Measurements from ENCODE around the gene SOX18. TPM values are rescaled to one million over a fixed set of nuclear protein-coding genes. Genes with fewer than 3 reads are reported as not detected.
A peak's percentile ranks its signal among the peaks of the same experiment; 100 is the strongest.
"Not testable (repeated sequence)": the region's sequence is repeated elsewhere in the genome, so short reads cannot be mapped to it uniquely, and the experiment has no call there.

SOX18 gene
- 1.0 and 1.1 TPM in 2 replicates for total RNA-seq

GRCh38 chr20:64049060-64049877 lies at the start of gene SOX18:
Gene SOX18, minus strand, starts transcription at chr20:64049639. Its CDS starts 123 bp downstream, at chr20:64049516.
- DNase-seq (ENCODE audit: low spot score) = no peak
- peaks cover 28% of the 10 kb centered on the region for H3K27me3 Mint-ChIP-seq (ENCODE audit: low read depth)
- no peak within 1 kb of the TSS for H3K27ac Mint-ChIP-seq
- intact Hi-C loops (cut with micrococcal nuclease) = no loop called here
- no peaks in the 10 kb centered on the region for H3K36me3 Mint-ChIP-seq (ENCODE audit: low read depth)
- H3K4me3 Mint-ChIP-seq (ENCODE audit: low read depth) = peak within 1 kb of the TSS; percentile 33
- no peaks in the 10 kb centered on the region for H3K9me3 Mint-ChIP-seq
- H3K4me1 Mint-ChIP-seq (ENCODE audit: low read depth) = no peaks in the 10 kb centered on the region

GRCh38 chr20:64098471-64099013 lies 49.1 kb upstream of the SOX18 start:
- Mint-ChIP-seq H3K4me3 (ENCODE audit: low read depth) (no peak overlapping the region), H3K4me1 (ENCODE audit: low read depth) (peaks cover 2% of the 10 kb centered on the region), H3K27ac (no peak overlapping the region), H3K27me3 (ENCODE audit: low read depth) (peaks cover 17% of the 10 kb centered on the region), H3K9me3 (peaks cover 5% of the 10 kb centered on the region), H3K36me3 (ENCODE audit: low read depth) (no peaks in the 10 kb centered on the region)
- intact Hi-C loops (cut with micrococcal nuclease) = no loop called here
- DNase-seq (ENCODE audit: low spot score) = no peak

GRCh38 chr20:64096535-64096934 lies 47.1 kb upstream of the SOX18 start:
- peaks cover 8% of the 10 kb centered on the region for H3K27me3 Mint-ChIP-seq (ENCODE audit: low read depth)
- H3K36me3 Mint-ChIP-seq (ENCODE audit: low read depth) = no peaks in the 10 kb centered on the region
- no peak overlapping the region for H3K27ac Mint-ChIP-seq

GRCh38 chr20:64095927-64096326 lies 46.5 kb upstream of the SOX18 start:
- intact Hi-C loops (cut with micrococcal nuclease) = no loop called here
- peaks cover 1% of the 10 kb centered on the region for H3K27me3 Mint-ChIP-seq (ENCODE audit: low read depth)
- H3K36me3 Mint-ChIP-seq (ENCODE audit: low read depth) = no peaks in the 10 kb centered on the region
- H3K4me3 Mint-ChIP-seq (ENCODE audit: low read depth) = no peak overlapping the region
- no peak for DNase-seq (ENCODE audit: low spot score)
- H3K4me1 Mint-ChIP-seq (ENCODE audit: low read depth) = no peaks in the 10 kb centered on the region
- H3K9me3 Mint-ChIP-seq = peaks cover 5% of the 10 kb centered on the region
- no peak overlapping the region for H3K27ac Mint-ChIP-seq

More at GRCh38 chr20:64096535-64096934, 47.1 kb upstream of the SOX18 start:
- DNase-seq (ENCODE audit: low spot score) = no peak
- intact Hi-C loops (cut with micrococcal nuclease) = no loop called here
- no peak overlapping the region for H3K4me3 Mint-ChIP-seq (ENCODE audit: low read depth)
- H3K9me3 Mint-ChIP-seq = peaks cover 5% of the 10 kb centered on the region
- no peaks in the 10 kb centered on the region for H3K4me1 Mint-ChIP-seq (ENCODE audit: low read depth)

GRCh38 chr20:64095455-64095854 lies 46.0 kb upstream of the SOX18 start:
- DNase-seq (ENCODE audit: low spot score) = no peak
- intact Hi-C loops (cut with micrococcal nuclease) = no loop called here
- H3K36me3 Mint-ChIP-seq (ENCODE audit: low read depth) = no peaks in the 10 kb centered on the region
- no peaks in the 10 kb centered on the region for H3K4me1 Mint-ChIP-seq (ENCODE audit: low read depth)
- peaks cover 5% of the 10 kb centered on the region for H3K9me3 Mint-ChIP-seq
- H3K27me3 Mint-ChIP-seq (ENCODE audit: low read depth) = no peaks in the 10 kb centered on the region
- no peak overlapping the region for H3K4me3 Mint-ChIP-seq (ENCODE audit: low read depth)
- no peak overlapping the region for H3K27ac Mint-ChIP-seq

GRCh38 chr20:64093013-64093503 lies 43.6 kb upstream of the SOX18 start:
- Mint-ChIP-seq H3K27ac (no peak overlapping the region), H3K4me3 (ENCODE audit: low read depth) (no peak overlapping the region), H3K4me1 (ENCODE audit: low read depth) (no peaks in the 10 kb centered on the region), H3K36me3 (ENCODE audit: low read depth) (no peaks in the 10 kb centered on the region), H3K9me3 (peaks cover 5% of the 10 kb centered on the region), H3K27me3 (ENCODE audit: low read depth) (peaks cover 6% of the 10 kb centered on the region)
- intact Hi-C loops (cut with micrococcal nuclease) = no loop called here
- no peak for DNase-seq (ENCODE audit: low spot score)

GRCh38 chr20:64092258-64093012 lies 43.0 kb upstream of the SOX18 start:
- intact Hi-C loops (cut with micrococcal nuclease) = no loop called here
- Mint-ChIP-seq H3K36me3 (ENCODE audit: low read depth) (no peaks in the 10 kb centered on the region), H3K4me3 (ENCODE audit: low read depth) (no peak overlapping the region), H3K9me3 (peaks cover 5% of the 10 kb centered on the region), H3K4me1 (ENCODE audit: low read depth) (no peaks in the 10 kb centered on the region), H3K27ac (no peak overlapping the region), H3K27me3 (ENCODE audit: low read depth) (peaks cover 6% of the 10 kb centered on the region)
- no peak for DNase-seq (ENCODE audit: low spot score)

- peaks cover 6% of the 10 kb centered on the region for H3K27me3 Mint-ChIP-seq (ENCODE audit: low read depth)
- no peaks in the 10 kb centered on the region for H3K36me3 Mint-ChIP-seq (ENCODE audit: low read depth)
- H3K4me1 Mint-ChIP-seq (ENCODE audit: low read depth) = no peaks in the 10 kb centered on the region
- H3K9me3 Mint-ChIP-seq = peaks cover 2% of the 10 kb centered on the region
- no peak overlapping the region for H3K4me3 Mint-ChIP-seq (ENCODE audit: low read depth)
- no peak overlapping the region for H3K27ac Mint-ChIP-seq
- intact Hi-C loops (cut with micrococcal nuclease) = no loop called here
- DNase-seq (ENCODE audit: low spot score) = no peak
Observed at GRCh38 chr20:64091770-64092169, 42.3 kb upstream of the SOX18 start.

GRCh38 chr20:64091340-64091739 lies 41.9 kb upstream of the SOX18 start:
- intact Hi-C loops (cut with micrococcal nuclease) = no loop called here
- Mint-ChIP-seq H3K4me3 (ENCODE audit: low read depth) (no peak overlapping the region), H3K27ac (no peak overlapping the region), H3K36me3 (ENCODE audit: low read depth) (no peaks in the 10 kb centered on the region), H3K9me3 (no peaks in the 10 kb centered on the region), H3K4me1 (ENCODE audit: low read depth) (no peaks in the 10 kb centered on the region), H3K27me3 (ENCODE audit: low read depth) (peaks cover 6% of the 10 kb centered on the region)
- DNase-seq (ENCODE audit: low spot score) = no peak

- no peaks in the 10 kb centered on the region for H3K9me3 Mint-ChIP-seq
- no peak for DNase-seq (ENCODE audit: low spot score)
- H3K4me1 Mint-ChIP-seq (ENCODE audit: low read depth) = no peaks in the 10 kb centered on the region
- H3K27me3 Mint-ChIP-seq (ENCODE audit: low read depth) = peaks cover 18% of the 10 kb centered on the region
- intact Hi-C loops (cut with micrococcal nuclease) = no loop called here
- H3K27ac Mint-ChIP-seq = no peak overlapping the region
- H3K36me3 Mint-ChIP-seq (ENCODE audit: low read depth) = no peaks in the 10 kb centered on the region
- no peak overlapping the region for H3K4me3 Mint-ChIP-seq (ENCODE audit: low read depth)
Observed at GRCh38 chr20:64090165-64090564, 40.7 kb upstream of the SOX18 start.

- H3K27me3 Mint-ChIP-seq (ENCODE audit: low read depth) = peaks cover 25% of the 10 kb centered on the region
- DNase-seq (ENCODE audit: low spot score); H3K9me3 Mint-ChIP-seq; H3K36me3 Mint-ChIP-seq (ENCODE audit: low read depth); intact Hi-C loops (cut with micrococcal nuclease); H3K27ac Mint-ChIP-seq; H3K4me3 Mint-ChIP-seq (ENCODE audit: low read depth); H3K4me1 Mint-ChIP-seq (ENCODE audit: low read depth): not testable (repeated sequence)
Observed at GRCh38 chr20:64088586-64088985, 39.1 kb upstream of the SOX18 start.

GRCh38 chr20:64087226-64087825 lies 37.9 kb upstream of the SOX18 start:
- peaks cover 34% of the 10 kb centered on the region for H3K27me3 Mint-ChIP-seq (ENCODE audit: low read depth)
- H3K36me3 Mint-ChIP-seq (ENCODE audit: low read depth); H3K27ac Mint-ChIP-seq; H3K9me3 Mint-ChIP-seq; DNase-seq (ENCODE audit: low spot score); H3K4me3 Mint-ChIP-seq (ENCODE audit: low read depth); intact Hi-C loops (cut with micrococcal nuclease): not testable (repeated sequence)
- H3K4me1 Mint-ChIP-seq (ENCODE audit: low read depth) = peaks cover 10% of the 10 kb centered on the region
